Fibroblast of skin of left biceps (primary cell): ENCODE measurements around the gene PBX3.
"Not testable (repeated sequence)": the region's sequence is repeated elsewhere in the genome, so short reads cannot be mapped to it uniquely, and the experiment has no call there.

Experiments used
- DNase-seq, 2 experiments: peaks; one replicate each; pipeline ENCODE4 v3.0.0-alpha.2; 2013; ENCODE audit warnings: low read depth in 2 of 2

The PBX3 gene

GRCh38 chr9:125776789-125777188 is 29.6 kb downstream of the PBX3 start:
- not testable (repeated sequence) for DNase-seq

- not testable (repeated sequence) for DNase-seq
These were observed 31.5 kb downstream of the PBX3 start for GRCh38 chr9:125778538-125779219.

- not testable (repeated sequence) for DNase-seq
These were observed 32.0 kb downstream of the PBX3 start for GRCh38 chr9:125779220-125779565.

- no peak for DNase-seq
These were observed 35.5 kb downstream of the PBX3 start for GRCh38 chr9:125782718-125783117.

GRCh38 chr9:125784286-125785049 is 37.3 kb downstream of the PBX3 start:
- no peak for DNase-seq

GRCh38 chr9:125785248-125785751 is 38.1 kb downstream of the PBX3 start:
- no peak for DNase-seq

GRCh38 chr9:125787715-125788114 is 40.5 kb downstream of the PBX3 start:
- no peak for DNase-seq

GRCh38 chr9:125789196-125789595 is 42.0 kb downstream of the PBX3 start:
- no peak for DNase-seq

GRCh38 chr9:125794708-125795107 is 47.5 kb downstream of the PBX3 start:
- no peak for DNase-seq

GRCh38 chr9:125795970-125796596 is 48.9 kb downstream of the PBX3 start:
- no peak for DNase-seq

GRCh38 chr9:125797930-125798329 is 50.8 kb downstream of the PBX3 start:
- DNase-seq: no peak

- no peak for DNase-seq
These were observed 56.4 kb downstream of the PBX3 start for GRCh38 chr9:125803526-125803925.

GRCh38 chr9:125805057-125805456 is 57.9 kb downstream of the PBX3 start:
- peak; percentile 71 for DNase-seq

- no peak for DNase-seq
These were observed 58.4 kb downstream of the PBX3 start for GRCh38 chr9:125805586-125805985.

- DNase-seq: no peak
These were observed 59.9 kb downstream of the PBX3 start for GRCh38 chr9:125807079-125807478.

- DNase-seq: peak in 1 of 2 experiments; percentile 41
These were observed 63.0 kb downstream of the PBX3 start for GRCh38 chr9:125810161-125810560.

GRCh38 chr9:125811002-125811401 is 63.8 kb downstream of the PBX3 start:
- no peak for DNase-seq

- DNase-seq: no peak
These were observed 65.2 kb downstream of the PBX3 start for GRCh38 chr9:125812403-125812802.

- DNase-seq: no peak
These were observed 68.4 kb downstream of the PBX3 start for GRCh38 chr9:125815568-125815967.

- no peak for DNase-seq
These were observed 69.1 kb downstream of the PBX3 start for GRCh38 chr9:125816321-125816720.

- DNase-seq: no peak
These were observed 73.1 kb downstream of the PBX3 start for GRCh38 chr9:125820100-125820804.

- DNase-seq: no peak
These were observed 73.9 kb downstream of the PBX3 start for GRCh38 chr9:125821078-125821477.
